GM23338 (cell line): ENCODE measurements around the gene VOPP1. TPM values are rescaled to one million over a fixed set of nuclear protein-coding genes. Genes with fewer than 3 reads are reported as not detected.

Experiments
- ATAC-seq: fragments of 200-7000 bp; cut with Tn5 transposase; 3 replicates; pipeline ENCODE4 v1.9.1; 2020
- DNase-seq: peaks from one replicate; pipeline ENCODE4 v3.0.0-alpha.2; 2015; ENCODE audit warnings: low spot score
- H2AFZ ChIP-seq: fragments of 200-600 bp; sonication (generic); 2 replicates; pipeline ENCODE4 v1.8.0; 2016; ENCODE audit warnings: antibody characterized with exemption, mild to moderate bottlenecking, moderate library complexity
- H3F3A ChIP-seq: fragments of 200-600 bp; sonication (generic); replicated peaks from 2 replicates; pipeline ENCODE4 v1.8.0; 2017; ENCODE audit warnings: antibody characterized with exemption, mixed run types, low read depth
- H3K27ac ChIP-seq: fragments of 200-600 bp; sonication (generic); 2 replicates; pipeline ENCODE4 v1.6.1; 2016; ENCODE audit warnings: low read depth
- H3K27me3 ChIP-seq: fragments of 200-600 bp; sonication (generic); 2 replicates; pipeline ENCODE4 v1.8.0; 2016; ENCODE audit warnings: mild to moderate bottlenecking, mixed run types, moderate library complexity; ENCODE audit not compliant: insufficient read depth
- H3K36me3 ChIP-seq: fragments of 200-600 bp; sonication (generic); 2 replicates; pipeline ENCODE4 v1.8.0; 2016; ENCODE audit warnings: mild to moderate bottlenecking; ENCODE audit not compliant: insufficient read depth
- H3K4me1 ChIP-seq: fragments of 200-600 bp; sonication (generic); 2 replicates; pipeline ENCODE4 v1.8.0; 2016; ENCODE audit warnings: mild to moderate bottlenecking, moderate library complexity; ENCODE audit not compliant: insufficient read depth
- H3K4me2 ChIP-seq: fragments of 200-600 bp; sonication (generic); 2 replicates; pipeline ENCODE4 v1.7.1; 2017; ENCODE audit warnings: mixed run types
- H3K4me3 ChIP-seq: fragments of 200-600 bp; sonication (generic); 2 replicates; pipeline ENCODE4 v1.6.1; 2016; ENCODE audit warnings: mixed run types
- H3K79me2 ChIP-seq: fragments of 200-600 bp; sonication (generic); replicated peaks from 2 replicates; pipeline ENCODE4 v1.8.0; 2017; ENCODE audit warnings: mild to moderate bottlenecking; ENCODE audit not compliant: insufficient read depth
- H3K9me2 ChIP-seq: fragments of 200-600 bp; sonication (generic); 2 replicates; pipeline ENCODE4 v1.8.0; 2017; ENCODE audit not compliant: insufficient read depth
- H4K20me1 ChIP-seq: fragments of 200-600 bp; sonication (generic); replicated peaks from 2 replicates; pipeline ENCODE4 v1.8.0; 2017; ENCODE audit warnings: mild to moderate bottlenecking; ENCODE audit not compliant: insufficient read depth
- H3K27ac Mint-ChIP-seq: 2 replicates; pipeline ENCODE4 v1.8.0; 2020; ENCODE audit warnings: inconsistent platforms, mild to moderate bottlenecking, moderate library complexity, mixed read lengths
- H3K27me3 Mint-ChIP-seq: 3 replicates; pipeline ENCODE4 v1.8.0; 2022; ENCODE audit warnings: low read depth, mild to moderate bottlenecking, moderate library complexity, mixed read lengths, inconsistent platforms; ENCODE audit not compliant: insufficient read depth, poor library complexity
- H3K36me3 Mint-ChIP-seq: 3 replicates; pipeline ENCODE4 v1.8.0; 2021; ENCODE audit warnings: low read depth, mild to moderate bottlenecking, inconsistent platforms, moderate library complexity, mixed read lengths
- H3K4me1 Mint-ChIP-seq: 3 replicates; pipeline ENCODE4 v1.8.0; 2020; ENCODE audit warnings: mild to moderate bottlenecking, inconsistent platforms, mixed read lengths
- H3K4me3 Mint-ChIP-seq: 3 replicates; pipeline ENCODE4 v1.8.0; 2021; ENCODE audit warnings: moderate library complexity, mild to moderate bottlenecking, inconsistent platforms, mixed read lengths
- H3K9me3 Mint-ChIP-seq: 3 replicates; pipeline ENCODE4 v1.8.0; 2020; ENCODE audit warnings: moderate library complexity, mild to moderate bottlenecking, inconsistent platforms, mixed read lengths
- CREB1 ChIP-seq: fragments of 250-450 bp; sonication (Bioruptor Pico); IDR thresholded peaks from 2 replicates; pipeline ENCODE4 v1.5.0; 2020; ENCODE audit warnings: low read depth, mild to moderate bottlenecking, moderate library complexity
- CTCF ChIP-seq, 2 experiments: fragments of 200-600 bp in 1 of 2; sonication (generic) in 1 of 2; conservative IDR thresholded peaks; 2 replicates each; pipeline versions ENCODE4 v1.5.1 to v1.6.1; 2016 to 2017; ENCODE audit warnings: antibody characterized with exemption in 2 of 2, low read depth in 2 of 2, mild to moderate bottlenecking in 2 of 2, moderate library complexity in 1 of 2
- ETS1 ChIP-seq: IDR thresholded peaks from 2 replicates; pipeline ENCODE4 v1.6.1; 2016; ENCODE audit warnings: antibody characterized with exemption
- EZH2 ChIP-seq: fragments of 200-600 bp; sonication (generic); IDR thresholded peaks from one replicate; pipeline ENCODE4 v1.8.0; 2017; ENCODE audit warnings: antibody characterized with exemption, mild to moderate bottlenecking, low read depth; ENCODE audit not compliant: unreplicated experiment
- EZH2phosphoT487 ChIP-seq: fragments of 200-600 bp; sonication (generic); IDR thresholded peaks from one replicate; pipeline ENCODE4 v1.8.1; 2018; ENCODE audit warnings: antibody characterized with exemption; ENCODE audit not compliant: unreplicated experiment
- JUNB ChIP-seq: IDR thresholded peaks from one replicate; pipeline ENCODE4 v1.6.1; 2016; ENCODE audit warnings: antibody characterized with exemption; ENCODE audit not compliant: unreplicated experiment
- NANOG ChIP-seq: IDR thresholded peaks from 2 replicates; pipeline ENCODE4 v1.6.1; 2016; ENCODE audit warnings: antibody characterized with exemption, borderline replicate concordance
- POLR2AphosphoS5 ChIP-seq: IDR thresholded peaks from 2 replicates; pipeline ENCODE4 v1.6.1; 2016; ENCODE audit warnings: antibody characterized with exemption, low read depth
- REST ChIP-seq: IDR thresholded peaks from one replicate; pipeline ENCODE4 v1.6.1; 2018; ENCODE audit warnings: antibody characterized with exemption; ENCODE audit not compliant: unreplicated experiment
- STAT1 ChIP-seq: IDR thresholded peaks from one replicate; pipeline ENCODE4 v1.6.1; 2016; ENCODE audit warnings: antibody characterized with exemption; ENCODE audit not compliant: unreplicated experiment
- ZNF114 ChIP-seq: fragments of 250-450 bp; sonication (Bioruptor Pico); IDR thresholded peaks from 2 replicates; pipeline ENCODE4 v1.5.0; 2020; ENCODE audit warnings: mild to moderate bottlenecking, moderate library complexity
- ZNF331 ChIP-seq: fragments of 250-450 bp; sonication (Bioruptor Pico); IDR thresholded peaks from 2 replicates; pipeline ENCODE4 v1.5.0; 2020; ENCODE audit warnings: low read depth, mild to moderate bottlenecking, moderate library complexity
- ZNF462 ChIP-seq: fragments of 250-450 bp; sonication (Bioruptor Pico); IDR thresholded peaks from 2 replicates; pipeline ENCODE4 v1.5.0; 2020; ENCODE audit warnings: mild to moderate bottlenecking, moderate library complexity
- polyA plus RNA-seq: library from polyadenylated mRNA; unstranded; fragments of >200 nt; fragmentation: Nextera tagmentation; extraction: Ambion mirVana; gene quantifications from 2 replicates; pipeline ENCODE4 v1.2.1, GENCODE V29; 2016
- total RNA-seq: library from RNA; depleted of rRNA; stranded (reverse); fragments of >200 nt; shearing (Covaris generic); gene quantifications from 2 replicates; pipeline ENCODE4 v1.2.3, GENCODE V29; 2014

VOPP1 gene
- total and polyA plus RNA-seq, 2 experiments from 2014 or later = 28.2 to 73.7 TPM

- Histone ChIP-seq H3K27me3 (no peaks in the 10 kb centered on the region), H3K79me2 (no peaks in the 10 kb centered on the region), H3K9me2 (no peaks in the 10 kb centered on the region), H3K4me1 (no peaks in the 10 kb centered on the region), H3K4me3 (no peak overlapping the region), H4K20me1 (no peaks in the 10 kb centered on the region), H3K27ac (no peak overlapping the region), H2AFZ (no peak overlapping the region), H3F3A (no peaks in the 10 kb centered on the region), H3K36me3 (no peaks in the 10 kb centered on the region), H3K4me2 (no peak overlapping the region)
- Mint-ChIP-seq H3K36me3 (no peaks in the 10 kb centered on the region), H3K27me3 (peaks cover 13% of the 10 kb centered on the region), H3K4me3 (no peak overlapping the region), H3K4me1 (peaks cover 6% of the 10 kb centered on the region; the same call in 2 of the 3 replicates), H3K27ac (no peak overlapping the region), H3K9me3 (no peaks in the 10 kb centered on the region)
- DNase-seq (no peak), ATAC-seq (no peak)
- TF ChIP-seq ZNF114 (CRISPR knock-in tag) (no peak), EZH2 (no peak), ZNF331 (no peak), REST (no peak), STAT1 (no peak), NANOG (no peak), CTCF (conservative IDR thresholded peaks at IDR 0.05; ENCODE audit: low read depth in 2 of 2) (no peak), POLR2AphosphoS5 (no peak), ZNF462 (CRISPR knock-in tag) (no peak), JUNB (no peak), CREB1 (CRISPR knock-in tag) (no peak), ETS1 (no peak), EZH2phosphoT487 (no peak)
These were observed 134.1 kb downstream of the VOPP1 start for GRCh38 chr7:55438085-55438756.
